Measurements from ENCODE around the gene SRP68.

Gene SRP68

DNA sequence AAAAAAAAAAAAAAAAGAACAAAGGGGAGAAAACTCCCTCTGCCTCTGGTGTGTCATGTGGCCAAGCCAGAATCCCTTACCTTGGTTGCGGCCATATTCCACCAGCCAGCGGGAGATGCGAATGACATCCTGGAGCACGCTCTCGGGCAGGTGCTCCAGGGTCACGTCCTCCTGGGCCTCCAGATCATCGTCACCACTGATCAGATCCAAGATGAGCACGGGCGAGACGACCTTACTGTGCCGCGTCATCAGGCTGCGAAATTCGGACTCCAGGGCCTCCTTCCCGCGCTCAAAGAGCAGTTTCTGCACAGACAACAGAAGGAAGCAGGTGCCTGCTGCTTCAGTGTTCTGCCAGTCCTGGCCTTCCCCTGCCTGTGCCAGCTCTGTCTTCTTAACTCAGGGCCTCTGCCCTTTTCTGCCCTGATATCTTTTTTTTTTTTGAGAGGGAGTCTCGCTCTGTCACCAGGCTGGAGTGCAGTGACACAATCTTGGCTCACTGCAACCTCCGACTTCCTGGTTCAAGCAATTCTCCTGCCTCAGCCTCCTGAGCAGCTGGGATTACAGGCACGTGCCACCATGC is 25.5 kb upstream of the SRP68 start:
- in situ Hi-C loops (cut with HindIII; ENCODE audit: low sequenced_read_pairs): no loop called here
- no peak for TF ChIP-seq CTCF (IDR thresholded peaks at IDR 0.05; ENCODE audit: low read depth, low read length, missing control alignments)
- DNase-seq (ENCODE audit: low read depth): no peak
- H3K4me3 ChIP-seq (ENCODE audit: low read depth, low read length): no peak overlapping the region

DNA sequence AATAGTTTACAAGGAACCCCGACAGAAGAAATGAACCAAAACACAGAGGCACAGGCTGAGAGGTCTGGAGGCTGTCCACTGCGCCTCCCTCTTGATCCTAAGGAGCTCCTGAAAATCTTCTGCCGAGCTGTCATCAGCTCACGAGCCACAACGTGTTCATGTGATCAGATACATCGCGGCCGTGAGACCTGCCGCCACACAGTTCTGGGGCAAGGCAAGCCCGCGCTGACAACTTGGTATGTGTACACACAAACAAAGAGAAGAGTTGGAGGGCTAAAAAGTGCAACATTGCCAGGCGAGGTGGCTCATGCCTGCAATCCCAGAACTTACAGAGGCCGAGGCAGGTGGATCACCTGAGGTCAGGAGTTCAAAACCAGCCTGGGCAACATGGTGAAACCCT is 23.6 kb upstream of the SRP68 start:
- no peak for DNase-seq (ENCODE audit: low read depth)
- no peak overlapping the region for H3K4me3 ChIP-seq (ENCODE audit: low read depth, low read length)
- TF ChIP-seq CTCF (IDR thresholded peaks at IDR 0.05; ENCODE audit: low read depth, low read length, missing control alignments): no peak
- in situ Hi-C loops (cut with HindIII; ENCODE audit: low sequenced_read_pairs): no loop called here

GRCh38 chr17:76094046-76094445 is 21.7 kb upstream of the SRP68 start:
- no peak for DNase-seq (ENCODE audit: low read depth)
- no peak overlapping the region for H3K4me3 ChIP-seq (ENCODE audit: low read depth, low read length)
- no peak for TF ChIP-seq CTCF (IDR thresholded peaks at IDR 0.05; ENCODE audit: low read depth, low read length, missing control alignments)
- in situ Hi-C loops (cut with HindIII; ENCODE audit: low sequenced_read_pairs): no loop called here

DNA sequence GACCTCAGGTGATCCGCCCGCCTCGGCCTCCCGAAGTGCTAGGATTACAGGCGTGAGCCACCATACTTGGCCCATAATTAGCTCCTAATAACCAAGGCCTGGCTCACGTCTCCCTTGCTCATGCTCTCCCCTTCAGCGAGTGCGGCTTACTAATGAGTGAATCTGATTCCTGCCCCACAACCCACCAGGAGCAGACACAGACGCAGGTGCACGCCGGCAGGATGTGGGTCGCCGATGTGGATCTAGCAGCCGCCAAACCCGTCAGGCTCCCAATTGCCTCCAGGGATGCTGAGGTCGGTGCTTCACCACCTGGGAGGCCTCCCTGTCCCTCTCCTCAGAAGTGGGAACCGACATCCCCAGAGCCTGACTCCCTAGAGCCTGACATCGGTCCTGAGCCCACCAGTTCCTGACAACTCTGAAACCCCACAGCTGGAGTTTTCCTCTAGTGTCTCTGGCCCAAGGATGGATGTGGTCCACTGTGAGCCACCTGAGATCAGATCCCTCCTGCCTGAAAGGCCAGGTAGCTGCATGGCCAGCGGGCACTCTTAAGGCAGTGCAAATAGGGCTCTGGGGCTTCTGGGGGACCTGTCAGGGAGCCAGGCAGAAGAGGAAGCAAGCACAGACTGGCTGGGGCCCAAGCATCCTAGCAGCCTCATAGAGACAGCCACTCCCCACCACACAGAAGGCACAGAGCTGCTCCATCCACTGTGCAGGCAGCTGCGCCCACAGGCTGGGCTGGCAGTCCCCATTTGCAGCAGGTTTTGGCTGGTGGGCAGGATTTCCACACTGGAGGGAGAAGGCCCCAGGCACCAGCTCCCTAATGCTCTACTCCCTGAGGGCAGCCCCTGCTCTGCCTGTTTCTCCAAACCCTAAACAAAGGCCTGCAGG is 20.5 kb upstream of the SRP68 start:
- TF ChIP-seq CTCF (IDR thresholded peaks at IDR 0.05; ENCODE audit: low read depth, low read length, missing control alignments): no peak
- DNase-seq (ENCODE audit: low read depth): no peak
- in situ Hi-C loops (cut with HindIII; ENCODE audit: low sequenced_read_pairs): no loop called here
- no peak overlapping the region for H3K4me3 ChIP-seq (ENCODE audit: low read depth, low read length)

- TF ChIP-seq CTCF (IDR thresholded peaks at IDR 0.05; ENCODE audit: low read depth, low read length, missing control alignments): no peak
- in situ Hi-C loops (cut with HindIII; ENCODE audit: low sequenced_read_pairs): no loop called here
- no peak overlapping the region for H3K4me3 ChIP-seq (ENCODE audit: low read depth, low read length)
- DNase-seq (ENCODE audit: low read depth): no peak
These were observed 19.4 kb upstream of the SRP68 start for GRCh38 chr17:76091526-76092286.

- no peak overlapping the region for H3K4me3 ChIP-seq (ENCODE audit: low read depth, low read length)
- in situ Hi-C loops (cut with HindIII; ENCODE audit: low sequenced_read_pairs): no loop called here
- DNase-seq (ENCODE audit: low read depth): no peak
- TF ChIP-seq CTCF (IDR thresholded peaks at IDR 0.05; ENCODE audit: low read depth, low read length, missing control alignments): no peak
These were observed 18.3 kb upstream of the SRP68 start for GRCh38 chr17:76090517-76091129.

All from astrocyte of the cerebellum (primary cell).